ENCODE data around the gene SLC66A2. TPM values are rescaled to one million over a fixed set of nuclear protein-coding genes. Genes with fewer than 3 reads are reported as not detected.

SLC66A2 gene
- total RNA-seq, 1 experiment from 2014 or later = 19.5 TPM

DNA sequence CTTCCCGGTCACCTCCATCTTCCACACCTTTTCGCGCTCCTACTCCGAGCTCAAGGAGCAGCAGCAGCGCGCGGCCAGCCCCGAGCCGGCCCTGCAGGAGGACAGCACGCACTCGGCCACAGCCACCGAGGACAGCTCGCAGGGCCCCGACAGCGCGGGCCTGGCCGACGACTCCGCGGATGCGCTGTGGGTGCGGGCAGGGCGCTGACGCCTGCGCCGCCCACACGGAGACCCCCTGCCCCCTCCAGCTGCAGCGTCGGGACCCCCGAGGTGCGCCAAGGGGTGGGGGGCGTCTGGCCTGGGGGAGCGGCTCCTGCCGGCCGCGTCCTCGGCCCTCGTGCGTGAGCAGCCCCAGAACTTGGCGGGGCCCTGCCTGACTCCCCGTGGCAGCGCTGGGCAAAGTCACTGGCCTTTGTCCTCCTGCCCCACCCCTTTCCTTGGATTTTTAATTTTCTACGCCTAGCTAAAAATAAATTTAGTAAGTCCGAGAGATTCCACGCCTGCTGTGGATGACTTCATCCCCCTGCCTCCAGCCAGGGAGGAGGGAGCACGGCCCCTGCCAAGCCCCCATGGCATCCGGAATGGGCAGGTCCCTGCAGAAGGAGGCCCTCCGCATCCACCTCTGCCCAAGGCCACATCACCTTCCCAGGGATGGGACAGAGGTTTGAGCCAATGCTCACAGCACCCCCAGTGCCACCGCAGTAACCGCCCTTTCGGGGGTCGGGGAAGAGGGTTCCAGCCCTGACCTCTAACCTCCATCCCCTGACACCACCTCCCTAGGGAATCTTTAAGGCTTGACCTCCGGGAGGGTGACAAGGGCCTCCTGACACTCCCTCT is 51.6 kb downstream of the SLC66A2 start:
- intact Hi-C loops (cut with micrococcal nuclease; ENCODE audit: unreplicated experiment) = no loop called here
- CTCF ChIA-PET = no interaction called here
- no TSS peak for BruUV-seq (replicated peaks)

GRCh38 chr18:79898952-79899608 is 52.4 kb downstream of the SLC66A2 start:
- BruUV-seq (replicated peaks) = no TSS peak
- ChIA-PET POLR2A (no interaction called here), CTCF (no interaction called here)
- no peak for DNase-seq
- Histone ChIP-seq H3K36me3 (ENCODE audit: control insufficient read depth, insufficient read depth, low read length) (no peaks in the 10 kb centered on the region), H3K9me3 (no peaks in the 10 kb centered on the region), H3K4me1 (no peaks in the 10 kb centered on the region), H3K27me3 (replicated peaks; ENCODE audit: control insufficient read depth, insufficient read depth, low read length) (no peaks in the 10 kb centered on the region), H3K4me3 (ENCODE audit: low read depth, low read length) (no peak overlapping the region)
- H3K9me3 Mint-ChIP-seq (ENCODE audit: unreplicated experiment) = peaks cover 25% of the 10 kb centered on the region
- no peak overlapping the region for H3K4me3 Mint-ChIP-seq (ENCODE audit: unreplicated experiment)
- TF ChIP-seq, protein P1, sequence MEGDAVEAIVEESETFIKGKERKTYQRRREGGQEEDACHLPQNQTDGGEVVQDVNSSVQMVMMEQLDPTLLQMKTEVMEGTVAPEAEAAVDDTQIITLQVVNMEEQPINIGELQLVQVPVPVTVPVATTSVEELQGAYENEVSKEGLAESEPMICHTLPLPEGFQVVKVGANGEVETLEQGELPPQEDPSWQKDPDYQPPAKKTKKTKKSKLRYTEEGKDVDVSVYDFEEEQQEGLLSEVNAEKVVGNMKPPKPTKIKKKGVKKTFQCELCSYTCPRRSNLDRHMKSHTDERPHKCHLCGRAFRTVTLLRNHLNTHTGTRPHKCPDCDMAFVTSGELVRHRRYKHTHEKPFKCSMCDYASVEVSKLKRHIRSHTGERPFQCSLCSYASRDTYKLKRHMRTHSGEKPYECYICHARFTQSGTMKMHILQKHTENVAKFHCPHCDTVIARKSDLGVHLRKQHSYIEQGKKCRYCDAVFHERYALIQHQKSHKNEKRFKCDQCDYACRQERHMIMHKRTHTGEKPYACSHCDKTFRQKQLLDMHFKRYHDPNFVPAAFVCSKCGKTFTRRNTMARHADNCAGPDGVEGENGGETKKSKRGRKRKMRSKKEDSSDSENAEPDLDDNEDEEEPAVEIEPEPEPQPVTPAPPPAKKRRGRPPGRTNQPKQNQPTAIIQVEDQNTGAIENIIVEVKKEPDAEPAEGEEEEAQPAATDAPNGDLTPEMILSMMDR (IDR thresholded peaks at IDR 0.05; ENCODE audit: insufficient read depth in 1 of 2, low read depth in 1 of 2, low read length in 1 of 2, severe bottlenecking in 1 of 2, unreplicated experiment in 1 of 2) = no peak
- H3K36me3 Mint-ChIP-seq (ENCODE audit: insufficient read depth, unreplicated experiment) = peaks cover 15% of the 10 kb centered on the region
- intact Hi-C loops (cut with micrococcal nuclease; ENCODE audit: unreplicated experiment) = no loop called here
- H3K27me3 Mint-ChIP-seq (ENCODE audit: insufficient read depth, unreplicated experiment) = no peaks in the 10 kb centered on the region
- H3K4me1 Mint-ChIP-seq (ENCODE audit: low read depth, unreplicated experiment) = no peaks in the 10 kb centered on the region
- H3K27ac Mint-ChIP-seq (ENCODE audit: unreplicated experiment) = no peak overlapping the region

More for the DNA sequence above, 51.6 kb downstream of the SLC66A2 start:
- Mint-ChIP-seq H3K4me1 (ENCODE audit: low read depth, unreplicated experiment) (no peaks in the 10 kb centered on the region), H3K4me3 (ENCODE audit: unreplicated experiment) (no peak overlapping the region), H3K36me3 (ENCODE audit: insufficient read depth, unreplicated experiment) (peaks cover 15% of the 10 kb centered on the region), H3K9me3 (ENCODE audit: unreplicated experiment) (peaks cover 22% of the 10 kb centered on the region), H3K27me3 (ENCODE audit: insufficient read depth, unreplicated experiment) (no peaks in the 10 kb centered on the region), H3K27ac (ENCODE audit: unreplicated experiment) (no peak overlapping the region)
- POLR2A ChIA-PET = no interaction called here
- no peak for DNase-seq
- Histone ChIP-seq H3K4me1 (no peaks in the 10 kb centered on the region), H3K9me3 (no peaks in the 10 kb centered on the region), H3K27me3 (replicated peaks; ENCODE audit: control insufficient read depth, insufficient read depth, low read length) (no peaks in the 10 kb centered on the region), H3K36me3 (ENCODE audit: control insufficient read depth, insufficient read depth, low read length) (no peaks in the 10 kb centered on the region), H3K4me3 (ENCODE audit: low read depth, low read length) (no peak overlapping the region)
- TF ChIP-seq, protein P1 (IDR thresholded peaks at IDR 0.05; ENCODE audit: insufficient read depth in 1 of 2, low read depth in 1 of 2, low read length in 1 of 2, severe bottlenecking in 1 of 2, unreplicated experiment in 1 of 2) = no peak

DNA sequence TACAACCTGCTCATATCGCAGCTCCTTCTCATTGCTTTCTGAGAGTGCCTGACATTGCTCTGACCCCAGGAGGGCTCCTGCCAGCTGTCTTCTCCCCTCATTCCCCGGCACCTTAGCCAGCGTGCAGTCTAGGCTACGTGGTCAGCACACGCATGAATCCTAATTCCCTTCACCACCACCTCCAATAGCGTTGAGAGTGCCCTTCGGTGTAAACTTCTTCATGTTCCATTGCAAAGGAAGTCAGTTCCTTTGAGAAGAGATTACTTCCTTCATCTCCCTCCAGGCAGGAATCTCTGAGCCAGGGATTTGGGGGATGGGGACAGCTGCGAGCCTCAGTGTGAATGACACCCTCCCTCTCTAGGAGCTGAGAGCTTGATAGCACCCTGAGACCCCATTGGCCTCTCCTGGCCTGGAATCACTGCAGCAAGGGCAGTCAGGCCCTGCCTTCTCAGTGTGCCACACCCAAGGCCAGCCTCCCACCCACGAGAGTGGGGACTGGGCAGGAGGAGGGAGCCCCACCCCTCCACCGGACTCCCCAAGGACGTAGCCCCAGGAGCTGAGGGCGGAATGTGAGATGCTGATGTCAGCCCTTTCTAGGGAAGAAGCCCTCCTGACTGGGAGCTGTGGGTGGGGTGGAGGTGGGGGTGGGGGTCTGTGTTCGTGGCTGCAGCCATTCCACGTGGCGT is 53.4 kb downstream of the SLC66A2 start:
- H3K36me3 ChIP-seq (ENCODE audit: control insufficient read depth, insufficient read depth, low read length) = no peaks in the 10 kb centered on the region
- no peaks in the 10 kb centered on the region for H3K9me3 ChIP-seq
- Mint-ChIP-seq H3K4me1 (ENCODE audit: low read depth, unreplicated experiment) (no peaks in the 10 kb centered on the region), H3K27ac (ENCODE audit: unreplicated experiment) (no peak overlapping the region), H3K27me3 (ENCODE audit: insufficient read depth, unreplicated experiment) (no peaks in the 10 kb centered on the region), H3K4me3 (ENCODE audit: unreplicated experiment) (no peak overlapping the region), H3K36me3 (ENCODE audit: insufficient read depth, unreplicated experiment) (peaks cover 15% of the 10 kb centered on the region), H3K9me3 (ENCODE audit: unreplicated experiment) (peaks cover 34% of the 10 kb centered on the region)
- no peaks in the 10 kb centered on the region for H3K4me1 ChIP-seq
- TF ChIP-seq, protein P1 (IDR thresholded peaks at IDR 0.05; ENCODE audit: insufficient read depth in 1 of 2, low read depth in 1 of 2, low read length in 1 of 2, severe bottlenecking in 1 of 2, unreplicated experiment in 1 of 2) = no peak
- BruUV-seq (replicated peaks) = no TSS peak
- no peak overlapping the region for H3K4me3 ChIP-seq (ENCODE audit: low read depth, low read length)
- ChIA-PET CTCF (no interaction called here), POLR2A (no interaction called here)
- no peak for DNase-seq
- H3K27me3 ChIP-seq (replicated peaks; ENCODE audit: control insufficient read depth, insufficient read depth, low read length) = no peaks in the 10 kb centered on the region
- intact Hi-C loops (cut with micrococcal nuclease; ENCODE audit: unreplicated experiment) = no loop called here
